Choroid plexus epithelial cell (primary cell): ENCODE measurements around the gene NUP43.
A peak's percentile ranks its signal among the peaks of the same experiment; 100 is the strongest.
"Not testable (repeated sequence)": the region's sequence is repeated elsewhere in the genome, so short reads cannot be mapped to it uniquely, and the experiment has no call there.

Experiments
- DNase-seq: peaks from one replicate; pipeline ENCODE4 v3.0.0-alpha.2; 2010; ENCODE audit warnings: low read depth
- H3K4me3 ChIP-seq: 2 replicates; pipeline ENCODE4 v1.5.1; 2011; ENCODE audit warnings: low read depth, mild to moderate bottlenecking, control low read depth, low read length, moderate library complexity
- TF ChIP-seq, protein P1 (sequence below): conservative IDR thresholded peaks from 2 replicates; pipeline ENCODE4 v1.5.1; 2011; ENCODE audit warnings: low read depth, mild to moderate bottlenecking, control low read depth, inconsistent platforms, low read length, moderate library complexity

The NUP43 gene

DNA sequence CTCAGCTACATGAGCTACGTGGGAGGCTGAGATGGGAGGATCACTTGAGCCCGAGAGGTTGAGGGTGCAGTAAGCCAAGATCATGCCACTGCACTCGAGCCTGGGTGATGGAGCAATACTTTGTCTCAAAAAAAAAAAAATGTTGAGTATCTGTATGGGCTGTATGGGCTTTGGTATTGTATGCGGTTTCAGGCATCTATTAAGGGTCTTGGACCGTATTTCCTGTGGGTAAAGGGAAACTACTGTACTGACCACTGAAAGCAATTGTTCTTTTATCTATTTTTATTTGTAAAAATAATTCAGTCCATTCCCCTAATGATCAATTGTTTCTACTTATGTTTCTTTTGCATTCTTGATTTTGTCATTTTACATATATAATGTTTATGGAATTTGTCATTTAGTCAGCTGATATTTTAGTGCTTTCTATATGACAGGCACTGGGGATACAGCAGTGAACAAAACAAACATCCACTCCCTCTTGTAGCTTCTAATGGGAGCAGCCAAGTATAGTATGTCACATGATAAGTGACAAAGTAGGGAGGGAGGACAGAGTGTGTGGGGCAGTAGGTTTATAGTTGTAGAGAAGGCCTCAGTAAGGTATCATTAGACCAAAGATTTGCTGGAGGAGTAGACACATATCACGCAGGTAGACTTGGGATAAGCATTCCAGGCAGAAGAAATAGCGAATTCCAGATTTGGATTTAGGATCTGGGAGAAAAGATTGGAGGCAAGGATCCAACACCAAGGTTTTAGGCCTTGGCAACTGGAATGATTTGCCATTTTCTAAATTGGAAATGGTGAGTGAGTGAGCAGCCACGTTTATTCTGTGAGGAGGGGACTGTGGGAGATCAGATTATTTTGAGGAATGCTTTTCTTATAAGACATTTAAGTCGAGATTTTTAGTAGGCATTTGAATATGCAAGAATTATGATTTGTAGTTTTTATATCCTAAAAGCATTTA is 9.3 kb upstream of the NUP43 start:
- DNase-seq, result no peak
- TF ChIP-seq, protein P1, sequence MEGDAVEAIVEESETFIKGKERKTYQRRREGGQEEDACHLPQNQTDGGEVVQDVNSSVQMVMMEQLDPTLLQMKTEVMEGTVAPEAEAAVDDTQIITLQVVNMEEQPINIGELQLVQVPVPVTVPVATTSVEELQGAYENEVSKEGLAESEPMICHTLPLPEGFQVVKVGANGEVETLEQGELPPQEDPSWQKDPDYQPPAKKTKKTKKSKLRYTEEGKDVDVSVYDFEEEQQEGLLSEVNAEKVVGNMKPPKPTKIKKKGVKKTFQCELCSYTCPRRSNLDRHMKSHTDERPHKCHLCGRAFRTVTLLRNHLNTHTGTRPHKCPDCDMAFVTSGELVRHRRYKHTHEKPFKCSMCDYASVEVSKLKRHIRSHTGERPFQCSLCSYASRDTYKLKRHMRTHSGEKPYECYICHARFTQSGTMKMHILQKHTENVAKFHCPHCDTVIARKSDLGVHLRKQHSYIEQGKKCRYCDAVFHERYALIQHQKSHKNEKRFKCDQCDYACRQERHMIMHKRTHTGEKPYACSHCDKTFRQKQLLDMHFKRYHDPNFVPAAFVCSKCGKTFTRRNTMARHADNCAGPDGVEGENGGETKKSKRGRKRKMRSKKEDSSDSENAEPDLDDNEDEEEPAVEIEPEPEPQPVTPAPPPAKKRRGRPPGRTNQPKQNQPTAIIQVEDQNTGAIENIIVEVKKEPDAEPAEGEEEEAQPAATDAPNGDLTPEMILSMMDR, result no peak
- no peak overlapping the region for H3K4me3 ChIP-seq

DNA sequence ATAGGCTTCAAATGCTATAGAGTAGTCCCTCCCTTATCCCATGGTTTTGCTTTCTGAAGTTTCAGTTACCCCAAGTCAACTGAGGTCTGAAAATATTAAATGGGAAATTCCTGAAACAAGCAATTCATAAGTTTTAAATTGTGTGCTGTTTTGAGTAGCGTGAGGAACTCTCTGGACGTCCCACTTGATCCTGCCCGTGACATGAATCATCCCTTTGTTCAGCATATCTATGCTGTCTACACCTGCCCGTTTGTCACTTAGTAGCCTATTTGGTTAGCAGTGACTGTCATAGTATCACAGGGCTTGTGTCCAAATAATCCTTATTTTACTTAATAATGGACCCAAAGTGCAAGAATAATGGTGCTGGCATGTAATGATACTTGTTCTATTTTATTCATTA is 8.2 kb upstream of the NUP43 start:
- TF ChIP-seq, protein P1, result no peak
- no peak for DNase-seq
- no peak overlapping the region for H3K4me3 ChIP-seq

DNA sequence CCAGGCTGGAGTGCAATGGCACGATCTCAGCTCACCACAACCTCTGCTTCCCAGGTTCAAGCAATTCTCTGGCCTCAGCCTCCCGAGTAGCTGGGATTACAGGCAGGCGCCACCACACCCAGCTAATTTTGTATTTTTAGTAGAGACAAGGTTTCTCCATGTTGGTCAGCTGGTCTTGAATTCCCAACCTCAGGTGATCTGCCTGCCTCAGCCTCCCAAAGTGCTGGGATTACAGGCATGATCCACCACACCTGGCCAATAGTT is 7.0 kb upstream of the NUP43 start:
- not testable (repeated sequence) for DNase-seq, H3K4me3 ChIP-seq

DNA sequence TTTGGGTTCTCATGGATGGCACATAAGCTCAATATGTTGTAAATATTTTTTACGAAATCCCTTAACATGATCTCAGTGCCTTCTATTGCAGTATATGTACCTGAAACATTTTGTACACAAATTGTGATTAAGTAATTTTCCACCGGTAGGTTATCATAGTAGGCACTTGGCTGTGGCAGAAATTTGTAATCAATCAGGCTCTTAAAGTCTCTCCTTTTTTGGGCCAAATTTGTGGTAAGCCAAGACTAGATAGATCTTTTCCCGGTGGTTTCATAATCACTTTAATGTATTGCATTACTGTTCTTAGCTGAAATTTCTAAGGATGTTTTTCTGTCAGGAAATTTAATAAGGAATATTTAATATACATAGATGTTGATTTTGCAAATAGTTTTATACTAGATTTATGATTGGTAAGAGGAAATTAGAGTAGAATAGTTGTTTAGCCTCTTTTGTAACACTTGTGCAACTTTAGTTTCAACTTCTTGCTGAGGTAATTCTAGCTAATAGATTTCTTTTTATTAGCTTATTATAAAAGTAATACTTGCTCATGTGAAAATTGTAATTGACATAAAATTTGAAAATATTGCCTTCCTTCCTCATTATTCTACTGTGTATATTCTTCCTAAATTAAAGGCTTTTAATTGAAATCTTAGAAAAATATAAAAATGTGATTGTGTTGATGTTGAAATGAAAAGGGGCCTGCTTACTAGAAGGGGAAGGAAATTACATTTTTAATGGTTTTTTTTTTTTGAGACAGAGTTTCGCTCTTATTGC is 6.5 kb upstream of the NUP43 start:
- TF ChIP-seq, protein P1, result no peak
- no peak overlapping the region for H3K4me3 ChIP-seq
- DNase-seq, result no peak

DNA sequence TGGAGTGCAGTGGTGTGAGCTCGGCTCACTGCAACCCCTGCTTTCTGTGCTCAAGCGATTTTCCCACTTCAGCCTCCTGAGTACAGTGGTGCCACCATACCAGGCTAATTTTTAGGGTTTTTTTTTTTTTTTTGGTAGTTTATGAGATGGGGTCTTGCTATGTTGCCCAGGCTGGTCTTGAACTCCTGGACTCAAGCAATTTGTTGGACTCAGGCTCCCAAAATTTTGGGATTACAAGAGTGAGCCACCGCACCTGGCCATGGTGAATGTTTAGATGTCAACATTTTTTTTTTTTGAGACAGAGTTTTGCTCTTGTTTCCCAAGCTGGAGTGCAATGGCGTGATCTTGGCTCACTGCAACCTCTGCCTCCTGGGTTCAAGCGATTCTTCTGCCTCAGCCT is 5.6 kb upstream of the NUP43 start:
- H3K4me3 ChIP-seq, DNase-seq: not testable (repeated sequence)

DNA sequence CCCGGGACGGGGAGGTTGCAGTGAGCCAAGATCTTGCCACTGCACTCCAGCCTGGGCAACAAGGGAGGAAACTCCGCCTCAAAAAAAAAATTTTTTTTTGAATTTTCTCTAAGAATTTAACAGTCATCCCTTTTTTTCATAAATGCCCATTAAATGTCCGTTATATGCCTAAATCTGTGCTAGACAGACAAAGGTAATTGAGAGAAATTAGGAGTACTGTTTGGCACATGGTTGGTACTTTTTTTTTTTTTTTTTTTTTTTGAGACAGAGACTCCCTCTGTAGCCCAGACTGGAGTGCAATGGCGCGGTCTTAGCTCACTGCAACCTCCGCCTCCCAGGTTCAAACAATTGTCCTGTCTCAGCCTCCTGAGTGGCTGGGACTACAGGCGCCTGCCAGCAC is 4.9 kb upstream of the NUP43 start:
- TF ChIP-seq, protein P1, result no peak
- no peak overlapping the region for H3K4me3 ChIP-seq
- DNase-seq, result no peak

DNA sequence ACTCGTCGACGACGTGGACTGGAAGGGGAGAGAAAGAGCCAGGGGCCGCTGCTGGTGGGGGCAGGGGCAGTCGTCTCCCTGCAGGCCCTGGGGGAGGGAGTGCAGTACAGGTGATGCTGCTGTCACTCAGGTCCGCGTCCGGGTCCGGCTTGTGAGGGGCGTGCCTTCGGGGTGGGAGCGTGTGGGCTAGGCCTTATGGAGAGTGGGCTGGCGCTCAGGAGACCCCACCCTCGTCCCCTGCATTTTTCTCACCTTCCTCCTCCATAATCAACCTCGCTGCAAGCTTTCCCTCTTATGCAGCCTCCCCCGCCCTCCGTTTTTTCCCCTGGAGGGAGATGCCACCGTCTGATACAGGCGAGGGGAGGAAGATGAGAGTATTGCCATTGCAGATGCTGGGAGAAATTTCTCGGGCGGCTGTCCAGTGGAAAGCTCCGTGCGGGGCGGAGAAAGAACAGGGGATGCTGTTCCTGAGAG is 3.8 kb upstream of the NUP43 start:
- peak; percentile 60 for DNase-seq
- peak overlapping the region; percentile 76 for H3K4me3 ChIP-seq
- TF ChIP-seq, protein P1, result no peak
